HUES64 (cell line): Measurements from ENCODE around the gene ACTR8. TPM values are rescaled to one million over a fixed set of nuclear protein-coding genes. Genes with fewer than 3 reads are reported as not detected.
A peak's percentile ranks its signal among the peaks of the same experiment; 100 is the strongest.
"Not testable (repeated sequence)": the region's sequence is repeated elsewhere in the genome, so short reads cannot be mapped to it uniquely, and the experiment has no call there.

ENCODE experiments used
- H3K27ac ChIP-seq: 2 replicates; pipeline ENCODE4 v1.7.0; 2013; ENCODE audit warnings: low read depth, low read length, inconsistent platforms
- H3K27me3 ChIP-seq: 2 replicates; pipeline ENCODE4 v1.6.1; 2013; ENCODE audit warnings: mild to moderate bottlenecking, low read length; ENCODE audit not compliant: insufficient read depth
- H3K36me3 ChIP-seq: 2 replicates; pipeline ENCODE4 v1.6.1; 2013; ENCODE audit warnings: mild to moderate bottlenecking, low read length; ENCODE audit not compliant: insufficient read depth
- H3K4me1 ChIP-seq: 2 replicates; pipeline ENCODE4 v1.6.1; 2013; ENCODE audit warnings: mild to moderate bottlenecking, low read length, moderate library complexity; ENCODE audit not compliant: insufficient read depth
- H3K4me3 ChIP-seq: 2 replicates; pipeline ENCODE4 v1.5.1; 2013; ENCODE audit warnings: mild to moderate bottlenecking, low read length, moderate library complexity
- H3K9ac ChIP-seq: 2 replicates; pipeline ENCODE4 v1.6.1; 2013; ENCODE audit warnings: mild to moderate bottlenecking, low read depth, low read length
- H3K9me3 ChIP-seq: 2 replicates; pipeline ENCODE4 v1.6.1; 2013; ENCODE audit warnings: low read depth, low read length; ENCODE audit not compliant: insufficient read depth
- WGBS: fragments of 150-250, 120-280 bp; methylation state at CpG from one replicate; pipeline ENCODE4 v1.1.7; 2013; ENCODE audit warnings: missing lambda C conversion rate; 5-methylcytosine and 5-hydroxymethylcytosine counted together
- polyA plus RNA-seq, 2 experiments: library from polyadenylated mRNA; stranded (reverse); fragments of 50-300 nt; gene quantifications; one replicate each; pipeline ENCODE4 v1.2.3, GENCODE V29; 2013

Gene ACTR8
- 27.3 TPM for polyA plus RNA-seq (2013, experiment 1 of 2)
- 26.8 TPM for polyA plus RNA-seq (2013, experiment 2 of 2)

GRCh38 chr3:53881691-53882593, at the start of gene ACTR8:
ACTR8 (minus strand) TSS chr3:53882152; CDS start chr3:53882101, 51 bp downstream.
- no peaks in the 10 kb centered on the region for H3K27me3 ChIP-seq
- H3K36me3 ChIP-seq: peaks cover 59% of the 10 kb centered on the region
- H3K9ac ChIP-seq: peak within 1 kb of the TSS; percentile 94
- H3K4me3 ChIP-seq: peak within 1 kb of the TSS; percentile 88
- peak within 1 kb of the TSS; percentile 92 for H3K27ac ChIP-seq
- H3K9me3 ChIP-seq: no peaks in the 10 kb centered on the region
- H3K4me1 ChIP-seq: peaks cover 7% of the 10 kb centered on the region
- WGBS: 2% methylated on average over 65 of the region's 65 CpGs

GRCh38 chr3:53927208-53927872, 45.4 kb upstream of the ACTR8 start:
- not testable (repeated sequence) for H3K9me3 ChIP-seq, H3K36me3 ChIP-seq, H3K27me3 ChIP-seq, H3K4me1 ChIP-seq, H3K27ac ChIP-seq
- WGBS: 69% methylated on average over 29 of the region's 30 CpGs
- H3K9ac ChIP-seq: peak overlapping the region; percentile 44; the same call in 1 of the 2 replicates
- peak overlapping the region; percentile 24; the same call in 1 of the 2 replicates for H3K4me3 ChIP-seq

GRCh38 chr3:53921296-53921695, 39.3 kb upstream of the ACTR8 start:
- Histone ChIP-seq H3K27me3 (no peaks in the 10 kb centered on the region), H3K27ac (no peak overlapping the region), H3K9ac (no peak overlapping the region), H3K4me1 (no peaks in the 10 kb centered on the region), H3K9me3 (no peaks in the 10 kb centered on the region), H3K36me3 (no peaks in the 10 kb centered on the region), H3K4me3 (no peak overlapping the region)
- 50% methylated on average over 1 of the region's 1 CpG for WGBS

GRCh38 chr3:53919741-53920140, 37.8 kb upstream of the ACTR8 start:
- Histone ChIP-seq H3K9me3 (no peaks in the 10 kb centered on the region), H3K9ac (no peak overlapping the region), H3K27me3 (peaks cover 5% of the 10 kb centered on the region; the same call in 1 of the 2 replicates), H3K27ac (no peak overlapping the region), H3K4me3 (no peak overlapping the region), H3K4me1 (no peaks in the 10 kb centered on the region), H3K36me3 (no peaks in the 10 kb centered on the region)
- 84% methylated on average over 2 of the region's 2 CpGs for WGBS

GRCh38 chr3:53913401-53913800, 31.4 kb upstream of the ACTR8 start:
- Histone ChIP-seq H3K4me3 (no peak overlapping the region), H3K27me3 (peaks cover 5% of the 10 kb centered on the region; the same call in 1 of the 2 replicates)
- 98% methylated on average over 7 of the region's 8 CpGs for WGBS

GRCh38 chr3:53902711-53903110, 20.8 kb upstream of the ACTR8 start:
- H3K4me3 ChIP-seq: no peak overlapping the region
- H3K27me3 ChIP-seq: 0 out of 2 replicates have a peak, but pooled peaks cover 7% of the 10 kb centered on the region
- H3K4me1 ChIP-seq: no peaks in the 10 kb centered on the region
- 88% methylated on average over 5 of the region's 5 CpGs for WGBS
- no peaks in the 10 kb centered on the region for H3K36me3 ChIP-seq
- no peak overlapping the region for H3K27ac ChIP-seq
- H3K9me3 ChIP-seq: no peaks in the 10 kb centered on the region
- H3K9ac ChIP-seq: no peak overlapping the region

More at GRCh38 chr3:53913401-53913800, 31.4 kb upstream of the ACTR8 start:
- H3K27ac ChIP-seq: no peak overlapping the region
- no peaks in the 10 kb centered on the region for H3K4me1 ChIP-seq
- no peaks in the 10 kb centered on the region for H3K9me3 ChIP-seq
- H3K9ac ChIP-seq: no peak overlapping the region
- H3K36me3 ChIP-seq: no peaks in the 10 kb centered on the region

GRCh38 chr3:53902067-53902466, 20.1 kb upstream of the ACTR8 start:
- H3K9ac ChIP-seq: no peak overlapping the region
- no peak overlapping the region for H3K27ac ChIP-seq
- no peaks in the 10 kb centered on the region for H3K4me1 ChIP-seq
- no peaks in the 10 kb centered on the region for H3K36me3 ChIP-seq
- H3K4me3 ChIP-seq: no peak overlapping the region
- H3K27me3 ChIP-seq: peaks cover 12% of the 10 kb centered on the region; the same call in 1 of the 2 replicates
- H3K9me3 ChIP-seq: no peaks in the 10 kb centered on the region
- 81% methylated on average over 1 of the region's 1 CpG for whole genome bisulfite sequencing

- Histone ChIP-seq H3K4me3 (no peak overlapping the region), H3K36me3 (no peaks in the 10 kb centered on the region), H3K27ac (no peak overlapping the region), H3K9ac (no peak overlapping the region), H3K27me3 (peaks cover 22% of the 10 kb centered on the region; the same call in 1 of the 2 replicates), H3K4me1 (no peaks in the 10 kb centered on the region), H3K9me3 (no peaks in the 10 kb centered on the region)
- WGBS: 87% methylated on average over 2 of the region's 2 CpGs
Observed at GRCh38 chr3:53900666-53901331, 18.8 kb upstream of the ACTR8 start.

GRCh38 chr3:53899750-53900149, 17.8 kb upstream of the ACTR8 start:
- Histone ChIP-seq H3K9me3 (no peaks in the 10 kb centered on the region), H3K27ac (no peak overlapping the region), H3K4me1 (no peaks in the 10 kb centered on the region), H3K4me3 (no peak overlapping the region), H3K9ac (no peak overlapping the region), H3K27me3 (peaks cover 32% of the 10 kb centered on the region; the same call in 1 of the 2 replicates), H3K36me3 (no peaks in the 10 kb centered on the region)
- WGBS: 76% methylated on average over 2 of the region's 2 CpGs

GRCh38 chr3:53892286-53892637, 10.3 kb upstream of the ACTR8 start:
- Histone ChIP-seq H3K4me1 (peaks cover 11% of the 10 kb centered on the region; the same call in 1 of the 2 replicates), H3K9me3 (no peaks in the 10 kb centered on the region), H3K27me3 (peaks cover 30% of the 10 kb centered on the region; the same call in 1 of the 2 replicates), H3K36me3 (peaks cover 9% of the 10 kb centered on the region), H3K27ac (peak overlapping the region; percentile 77), H3K4me3 (peak overlapping the region; percentile 92), H3K9ac (peak overlapping the region; percentile 25; the same call in 1 of the 2 replicates)
- WGBS: 63% methylated on average over 4 of the region's 4 CpGs
